ENCODE measurements around the gene CD84. TPM values are rescaled to one million over a fixed set of nuclear protein-coding genes. Genes with fewer than 3 reads are reported as not detected.
"Not testable (repeated sequence)": the region's sequence is repeated elsewhere in the genome, so short reads cannot be mapped to it uniquely, and the experiment has no call there.

Gene CD84
- total RNA-seq: not detected in 2 replicates
- long read RNA-seq, partial matches to known transcripts: 0 of 3 reads
- long read RNA-seq, other reads (novel, unspliced or antisense): 3 of 3 reads

GRCh38 chr1:160579216-160579701 lies at the start of gene CD84:
CD84 (minus strand) TSS chr1:160579496; CDS start chr1:160579437, 59 bp downstream.
- no peak for TF ChIP-seq CTCF (IDR thresholded peaks at IDR 0.05; ENCODE audit: unreplicated experiment)
- peaks cover 9% of the 10 kb centered on the region for H3K4me1 Mint-ChIP-seq (ENCODE audit: low read depth)
- peaks cover 10% of the 10 kb centered on the region for H3K9me3 Mint-ChIP-seq (ENCODE audit: low read depth)
- no peak for DNase-seq (ENCODE audit: low spot score, unreplicated experiment)
- peak within 1 kb of the TSS; percentile 1 for H3K27ac Mint-ChIP-seq
- no peaks in the 10 kb centered on the region for H3K27me3 Mint-ChIP-seq
- no peak within 1 kb of the TSS for H3K4me3 Mint-ChIP-seq (ENCODE audit: low read depth)
- peaks cover 3% of the 10 kb centered on the region for H3K36me3 Mint-ChIP-seq (ENCODE audit: insufficient read depth)

GRCh38 chr1:160628799-160629263 lies 49.5 kb upstream of the CD84 start:
- no peak for DNase-seq (ENCODE audit: low spot score, unreplicated experiment)
- H3K27me3 Mint-ChIP-seq: peaks cover 4% of the 10 kb centered on the region
- H3K9me3 Mint-ChIP-seq (ENCODE audit: low read depth): no peaks in the 10 kb centered on the region
- H3K27ac Mint-ChIP-seq: no peak overlapping the region
- H3K4me3 Mint-ChIP-seq (ENCODE audit: low read depth): no peak overlapping the region
- H3K4me1 Mint-ChIP-seq (ENCODE audit: low read depth): peaks cover 11% of the 10 kb centered on the region
- H3K36me3 Mint-ChIP-seq (ENCODE audit: insufficient read depth): no peaks in the 10 kb centered on the region
- no peak for TF ChIP-seq CTCF (IDR thresholded peaks at IDR 0.05; ENCODE audit: unreplicated experiment)

DNA sequence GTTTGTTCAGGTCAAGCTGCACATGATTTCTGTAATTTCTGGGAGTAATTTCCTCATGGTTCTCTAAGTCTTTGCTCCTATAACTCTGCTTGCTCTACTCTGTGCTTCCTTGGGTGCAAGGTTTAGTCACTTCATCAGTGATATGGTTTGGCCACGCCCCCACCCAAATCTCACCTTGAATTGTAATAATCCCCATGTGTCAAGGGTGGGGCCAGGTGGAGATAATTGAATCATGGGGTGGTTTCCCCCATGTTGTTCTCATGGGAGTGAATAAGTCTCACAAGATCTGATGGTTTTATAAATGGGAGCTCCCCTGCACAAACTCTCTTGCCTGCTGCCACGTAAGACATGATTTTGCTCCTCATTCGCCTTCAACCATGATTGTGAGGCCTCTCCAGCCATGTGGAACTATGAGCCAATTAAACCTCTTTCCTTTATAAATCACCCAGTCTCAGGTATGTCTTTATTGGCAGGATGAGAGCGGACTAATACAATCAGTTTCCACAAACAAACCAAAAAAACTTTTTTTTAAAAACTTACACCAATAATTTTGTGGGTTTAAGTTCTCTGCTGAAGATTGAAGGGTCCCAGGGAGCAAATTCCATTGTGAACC lies 48.5 kb upstream of the CD84 start:
- not testable (repeated sequence) for H3K4me3 Mint-ChIP-seq (ENCODE audit: low read depth); DNase-seq (ENCODE audit: low spot score, unreplicated experiment); H3K9me3 Mint-ChIP-seq (ENCODE audit: low read depth); H3K27me3 Mint-ChIP-seq; H3K27ac Mint-ChIP-seq; H3K36me3 Mint-ChIP-seq (ENCODE audit: insufficient read depth)
- peaks cover 11% of the 10 kb centered on the region for H3K4me1 Mint-ChIP-seq (ENCODE audit: low read depth)

- H3K4me3 Mint-ChIP-seq (ENCODE audit: low read depth): no peak overlapping the region
- H3K36me3 Mint-ChIP-seq (ENCODE audit: insufficient read depth): no peaks in the 10 kb centered on the region
- no peak for DNase-seq (ENCODE audit: low spot score, unreplicated experiment)
- H3K27ac Mint-ChIP-seq: no peak overlapping the region
- H3K27me3 Mint-ChIP-seq: peaks cover 4% of the 10 kb centered on the region
- no peaks in the 10 kb centered on the region for H3K9me3 Mint-ChIP-seq (ENCODE audit: low read depth)
- TF ChIP-seq CTCF (IDR thresholded peaks at IDR 0.05; ENCODE audit: unreplicated experiment): no peak
- peaks cover 11% of the 10 kb centered on the region for H3K4me1 Mint-ChIP-seq (ENCODE audit: low read depth)
These were observed 47.4 kb upstream of the CD84 start for GRCh38 chr1:160626509-160627342.

DNA sequence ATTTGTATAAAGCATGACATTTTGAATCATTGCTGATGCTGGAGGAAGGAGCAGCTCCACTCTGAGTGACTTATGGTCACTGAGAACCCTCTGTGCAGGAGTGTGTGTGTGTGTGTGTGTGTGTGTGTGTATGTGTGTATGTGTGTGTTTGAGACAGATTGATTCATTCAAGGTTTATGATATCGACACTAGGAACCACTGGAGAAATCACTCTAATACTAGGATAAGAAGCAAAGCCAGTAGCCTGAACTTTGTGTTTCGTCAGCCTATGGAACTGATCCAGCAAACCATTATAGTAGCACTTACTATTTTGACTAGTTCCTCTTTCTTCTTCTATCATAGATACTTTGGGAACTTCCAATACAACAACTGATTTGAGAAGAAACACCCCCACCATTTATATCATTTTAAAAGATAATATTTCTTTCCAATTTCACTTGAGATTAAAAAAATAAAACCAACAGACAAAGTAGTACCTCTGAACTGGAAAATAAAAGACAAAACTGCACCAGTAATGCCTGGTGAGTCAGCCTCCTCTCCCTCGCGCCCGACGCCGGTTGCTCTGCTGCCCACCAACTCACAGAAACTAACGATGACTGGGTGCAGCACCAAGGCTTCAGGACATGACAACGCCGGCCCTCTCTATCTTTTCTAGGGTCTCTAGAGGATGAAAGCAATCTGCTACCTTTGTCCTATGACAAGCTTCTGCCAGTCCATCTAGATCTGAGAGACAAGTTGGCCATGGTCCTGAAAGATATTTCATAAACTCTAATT lies 46.6 kb upstream of the CD84 start:
- no peak overlapping the region for H3K27ac Mint-ChIP-seq
- no peak for TF ChIP-seq CTCF (IDR thresholded peaks at IDR 0.05; ENCODE audit: unreplicated experiment)
- H3K36me3 Mint-ChIP-seq (ENCODE audit: insufficient read depth): no peaks in the 10 kb centered on the region

More for the DNA sequence above, 46.6 kb upstream of the CD84 start:
- Mint-ChIP-seq H3K4me1 (ENCODE audit: low read depth) (peaks cover 10% of the 10 kb centered on the region), H3K27me3 (peaks cover 4% of the 10 kb centered on the region), H3K4me3 (ENCODE audit: low read depth) (no peak overlapping the region), H3K9me3 (ENCODE audit: low read depth) (no peaks in the 10 kb centered on the region)
- DNase-seq (ENCODE audit: low spot score, unreplicated experiment): no peak

All from progenitor cell of endocrine pancreas (in vitro differentiated cells).